SK-N-SH (cell line): Measurements from ENCODE around the gene IL2RA. TPM values are rescaled to one million over a fixed set of nuclear protein-coding genes. Genes with fewer than 3 reads are reported as not detected.

Source experiments
- CTCF ChIA-PET: fragments of 300-600, 350-600 bp; formaldehyde crosslinking; extraction: SDS; loops from one replicate; lab custom pipeline; 2021; lab: Yijun Ruan, JAX
- POLR2A ChIA-PET: fragments of 350-600 bp; sonication (Branson Sonifier 250); formaldehyde crosslinking; extraction: SDS; loops from one replicate; lab custom pipeline; 2020; ENCODE audit warnings: antibody characterized with exemption, inconsistent platforms; lab: Yijun Ruan, JAX
- DNase-seq: peaks from one replicate; pipeline ENCODE4 v3.0.0; 2012
- H2AFZ ChIP-seq: fragments of 200-600 bp; sonication (generic); 2 replicates; pipeline ENCODE4 v1.8.1; 2016; ENCODE audit warnings: antibody characterized with exemption, mild to moderate bottlenecking, low read depth
- H3F3A ChIP-seq: fragments of 200-600 bp; sonication (generic); replicated peaks from 2 replicates; pipeline ENCODE3; 2016; ENCODE audit warnings: antibody characterized with exemption, mild to moderate bottlenecking; ENCODE audit not compliant: insufficient read depth
- H3K27ac ChIP-seq, 2 experiments: fragments of 200-500 bp in 1 of 2; fragments of 200-600 bp in 1 of 2; sonication (Bioruptor generic) in 1 of 2; sonication (generic), shearing (Covaris generic) in 1 of 2; 2 replicates each; pipeline versions ENCODE4 v1.5.1 to v1.6.1; 2014 to 2016; ENCODE audit warnings: low read depth in 2 of 2, inconsistent platforms in 1 of 2, low read length in 1 of 2, mild to moderate bottlenecking in 1 of 2, mixed read lengths in 1 of 2
- H3K27me3 ChIP-seq: fragments of 200-600 bp; sonication (generic), shearing (Covaris generic); 2 replicates; pipeline ENCODE4 v1.6.1; 2016; ENCODE audit warnings: mixed run types; ENCODE audit not compliant: insufficient read depth
- H3K36me3 ChIP-seq, 2 experiments: fragments of 200-500 bp in 1 of 2; fragments of 200-600 bp in 1 of 2; sonication (Bioruptor generic) in 1 of 2; sonication (generic) in 1 of 2; replicated peaks in 1 of 2; 2 replicates each; pipeline versions ENCODE3 to v1.5.1; 2014 to 2016; ENCODE audit warnings: low read length in 1 of 2, mild to moderate bottlenecking in 1 of 2; ENCODE audit not compliant: insufficient read depth in 2 of 2, control insufficient read depth in 1 of 2
- H3K4me1 ChIP-seq, 2 experiments: fragments of 200-500 bp in 1 of 2; fragments of 200-600 bp in 1 of 2; sonication (Bioruptor generic) in 1 of 2; sonication (generic), shearing (Covaris generic) in 1 of 2; 2 replicates each; pipeline versions ENCODE4 v1.5.1 to v1.6.1; 2014 to 2016; ENCODE audit warnings: low read depth in 1 of 2, low read length in 1 of 2, mixed run types in 1 of 2; ENCODE audit not compliant: insufficient read depth in 2 of 2, control insufficient read depth in 1 of 2
- H3K4me2 ChIP-seq: fragments of 200-600 bp; sonication (generic), shearing (Covaris generic); 2 replicates; pipeline ENCODE4 v1.6.1; 2017; ENCODE audit warnings: mixed run types
- H3K4me3 ChIP-seq, 2 experiments: fragments of 200-500 bp in 1 of 2; fragments of 200-600 bp in 1 of 2; sonication (Bioruptor generic) in 1 of 2; sonication (generic), shearing (Covaris generic) in 1 of 2; 2 replicates each; pipeline versions ENCODE4 v1.5.1 to v1.8.1; 2014 to 2016; ENCODE audit warnings: low read depth in 2 of 2, inconsistent platforms in 1 of 2, low read length in 1 of 2, mild to moderate bottlenecking in 1 of 2, mixed read lengths in 1 of 2, moderate library complexity in 1 of 2
- H3K79me2 ChIP-seq: fragments of 200-600 bp; sonication (generic); 2 replicates; pipeline ENCODE4 v1.8.1; 2017; ENCODE audit warnings: mild to moderate bottlenecking; ENCODE audit not compliant: insufficient read depth
- H3K9ac ChIP-seq: fragments of 200-600 bp; sonication (generic); 2 replicates; pipeline ENCODE4 v1.6.1; 2017; ENCODE audit warnings: mixed run types
- H3K9me2 ChIP-seq: fragments of 200-600 bp; sonication (generic); 2 replicates; pipeline ENCODE4 v1.6.1; 2017; ENCODE audit warnings: mixed run types
- H3K9me3 ChIP-seq: fragments of 200-600 bp; sonication (generic); 2 replicates; pipeline ENCODE4 v1.6.1; 2017; ENCODE audit warnings: mixed run types, mild to moderate bottlenecking, moderate library complexity
- H4K20me1 ChIP-seq: fragments of 200-600 bp; sonication (generic); 2 replicates; pipeline ENCODE4 v1.6.1; 2017; ENCODE audit warnings: mild to moderate bottlenecking, mixed run types; ENCODE audit not compliant: insufficient read depth
- CHD2 ChIP-seq: fragments of 150-350 bp; IDR thresholded peaks from 2 replicates; pipeline ENCODE4 v1.6.1; 2018; ENCODE audit warnings: low read length; ENCODE audit not compliant: partially characterized antibody
- ELF1 ChIP-seq: IDR thresholded peaks from 2 replicates; pipeline ENCODE4 v1.4.0; 2012
- EP300 ChIP-seq, 2 experiments: IDR thresholded peaks; 2 replicates each; pipeline versions ENCODE4 v1.4.0 to v1.6.1; 2012; ENCODE audit warnings: borderline replicate concordance in 1 of 2, low read depth in 1 of 2, low read length in 1 of 2
- FOSL2 ChIP-seq: IDR thresholded peaks from 2 replicates; pipeline ENCODE4 v1.4.0; 2012; ENCODE audit warnings: low read depth, mild to moderate bottlenecking, moderate library complexity, borderline replicate concordance
- FOXM1 ChIP-seq: IDR thresholded peaks from 2 replicates; pipeline ENCODE4 v1.4.0; 2012; ENCODE audit warnings: low read depth, mild to moderate bottlenecking
- JUND ChIP-seq: IDR thresholded peaks from 2 replicates; pipeline ENCODE4 v1.4.0; 2012
- MEF2A ChIP-seq: IDR thresholded peaks from 2 replicates; pipeline ENCODE4 v1.4.0; 2012; ENCODE audit warnings: low read depth, borderline replicate concordance
- MXI1 ChIP-seq: IDR thresholded peaks from 2 replicates; pipeline ENCODE4 v1.6.1; 2012; ENCODE audit warnings: mild to moderate bottlenecking, low read depth, low read length, improper control_type of control experiment
- NFIC ChIP-seq: IDR thresholded peaks from 2 replicates; pipeline ENCODE4 v1.4.0; 2012; ENCODE audit warnings: borderline replicate concordance
- NRF1 ChIP-seq: IDR thresholded peaks from 2 replicates; pipeline ENCODE4 v1.6.1; 2012; ENCODE audit warnings: low read depth, mild to moderate bottlenecking, low read length
- RAD21 ChIP-seq: IDR thresholded peaks from 2 replicates; pipeline ENCODE4 v1.6.1; 2012; ENCODE audit warnings: mild to moderate bottlenecking, low read length
- RCOR1 ChIP-seq: fragments of 150-350 bp; IDR thresholded peaks from 2 replicates; pipeline ENCODE4 v1.6.1; 2017; ENCODE audit warnings: antibody characterized with exemption, low read length
- RFX5 ChIP-seq: IDR thresholded peaks from 2 replicates; pipeline ENCODE4 v1.6.1; 2012; ENCODE audit warnings: mild to moderate bottlenecking, improper control_type of control experiment, low read length
- RXRA ChIP-seq: IDR thresholded peaks from 2 replicates; pipeline ENCODE4 v1.4.0; 2012; ENCODE audit warnings: low read depth, mild to moderate bottlenecking, borderline replicate concordance
- SIN3A ChIP-seq: IDR thresholded peaks from 2 replicates; pipeline ENCODE4 v1.6.1; 2012; ENCODE audit warnings: low read depth, mild to moderate bottlenecking, low read length, moderate library complexity, borderline replicate concordance
- SMC3 ChIP-seq: IDR thresholded peaks from 2 replicates; pipeline ENCODE4 v1.6.1; 2012; ENCODE audit warnings: low read depth, low read length, improper control_type of control experiment
- TEAD4 ChIP-seq: IDR thresholded peaks from 2 replicates; pipeline ENCODE4 v1.4.0; 2012; ENCODE audit warnings: mild to moderate bottlenecking, borderline replicate concordance; ENCODE audit not compliant: insufficient read depth
- USF1 ChIP-seq: IDR thresholded peaks from 2 replicates; pipeline ENCODE4 v1.4.0; 2012; ENCODE audit warnings: low read depth, borderline replicate concordance
- WGBS: methylation state at CpG from one replicate; pipeline ENCODE4 v1.1.6; 2017; ENCODE audit warnings: low lambda C conversion rate; 5-methylcytosine and 5-hydroxymethylcytosine counted together
- polyA plus RNA-seq, 3 experiments: library from polyadenylated mRNA; depleted of rRNA; stranded (reverse); fragments of >200 nt; gene quantifications; 2 replicates each; pipeline ENCODE4 v1.2.3, GENCODE V29; 2012
- TF ChIP-seq, protein P1 (sequence below): IDR thresholded peaks from 2 replicates; pipeline ENCODE4; 2012
- TF ChIP-seq, protein P2 (sequence below): fragments of 150-350 bp; IDR thresholded peaks from 2 replicates; pipeline ENCODE4 v1.6.1; 2016; ENCODE audit warnings: mild to moderate bottlenecking, low read depth, low read length
- TF ChIP-seq, protein P3 (sequence below): fragments of 150-350 bp; IDR thresholded peaks from 2 replicates; pipeline ENCODE4 v1.6.1; 2017; ENCODE audit warnings: antibody characterized with exemption, low read length, low read depth, borderline replicate concordance
- TF ChIP-seq, protein P4 (sequence below): IDR thresholded peaks from 2 replicates; pipeline ENCODE4 v1.4.0; 2012; ENCODE audit warnings: low read depth

Gene IL2RA
- polyA plus RNA-seq, 1 of the 3 experiments (the other 2 are of a cell fraction) = not detected

GRCh38 chr10:6100370-6100769 lies 38.2 kb upstream of the IL2RA start:
- Histone ChIP-seq H3F3A (no peaks in the 10 kb centered on the region), H3K9ac (no peak overlapping the region), H3K27ac (no peak overlapping the region), H3K9me3 (no peaks in the 10 kb centered on the region), H3K4me1 (no peaks in the 10 kb centered on the region), H3K27me3 (no peaks in the 10 kb centered on the region), H3K79me2 (peaks cover 72% of the 10 kb centered on the region), H3K4me2 (no peak overlapping the region), H3K36me3 (peaks cover 64 to 65% of the 10 kb centered on the region in 2 experiments), H2AFZ (no peak overlapping the region), H3K4me3 (no peak overlapping the region), H4K20me1 (peaks cover 20% of the 10 kb centered on the region), H3K9me2 (no peaks in the 10 kb centered on the region)
- no peak for DNase-seq
- TF ChIP-seq MXI1 = no peak
- no peak for TF ChIP-seq NFIC
- no peak for TF ChIP-seq USF1
- no peak for TF ChIP-seq RXRA
- TF ChIP-seq, protein P1, sequence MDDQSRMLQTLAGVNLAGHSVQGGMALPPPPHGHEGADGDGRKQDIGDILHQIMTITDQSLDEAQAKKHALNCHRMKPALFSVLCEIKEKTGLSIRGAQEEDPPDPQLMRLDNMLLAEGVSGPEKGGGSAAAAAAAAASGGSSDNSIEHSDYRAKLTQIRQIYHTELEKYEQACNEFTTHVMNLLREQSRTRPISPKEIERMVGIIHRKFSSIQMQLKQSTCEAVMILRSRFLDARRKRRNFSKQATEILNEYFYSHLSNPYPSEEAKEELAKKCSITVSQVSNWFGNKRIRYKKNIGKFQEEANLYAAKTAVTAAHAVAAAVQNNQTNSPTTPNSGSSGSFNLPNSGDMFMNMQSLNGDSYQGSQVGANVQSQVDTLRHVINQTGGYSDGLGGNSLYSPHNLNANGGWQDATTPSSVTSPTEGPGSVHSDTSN = no peak
- TF ChIP-seq JUND = no peak
- no peak for TF ChIP-seq EP300 (IDR thresholded peaks at IDR 0.05; ENCODE audit: borderline replicate concordance in 1 of 2, low read depth in 1 of 2, low read length in 1 of 2)
- TF ChIP-seq TEAD4 = no peak
- TF ChIP-seq, protein P2, sequence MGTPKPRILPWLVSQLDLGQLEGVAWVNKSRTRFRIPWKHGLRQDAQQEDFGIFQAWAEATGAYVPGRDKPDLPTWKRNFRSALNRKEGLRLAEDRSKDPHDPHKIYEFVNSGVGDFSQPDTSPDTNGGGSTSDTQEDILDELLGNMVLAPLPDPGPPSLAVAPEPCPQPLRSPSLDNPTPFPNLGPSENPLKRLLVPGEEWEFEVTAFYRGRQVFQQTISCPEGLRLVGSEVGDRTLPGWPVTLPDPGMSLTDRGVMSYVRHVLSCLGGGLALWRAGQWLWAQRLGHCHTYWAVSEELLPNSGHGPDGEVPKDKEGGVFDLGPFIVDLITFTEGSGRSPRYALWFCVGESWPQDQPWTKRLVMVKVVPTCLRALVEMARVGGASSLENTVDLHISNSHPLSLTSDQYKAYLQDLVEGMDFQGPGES = no peak
- POLR2A ChIA-PET = no interaction called here
- CTCF ChIA-PET = interaction anchor here (1.5 to 2.8 kb wide), 4 partner anchors 10 to 306 kb away, joined by 3 to 10 read pairs (median 6); no protein-coding TSS in a partner anchor
- 42% methylated on average over 1 of the region's 1 CpG for WGBS

DNA sequence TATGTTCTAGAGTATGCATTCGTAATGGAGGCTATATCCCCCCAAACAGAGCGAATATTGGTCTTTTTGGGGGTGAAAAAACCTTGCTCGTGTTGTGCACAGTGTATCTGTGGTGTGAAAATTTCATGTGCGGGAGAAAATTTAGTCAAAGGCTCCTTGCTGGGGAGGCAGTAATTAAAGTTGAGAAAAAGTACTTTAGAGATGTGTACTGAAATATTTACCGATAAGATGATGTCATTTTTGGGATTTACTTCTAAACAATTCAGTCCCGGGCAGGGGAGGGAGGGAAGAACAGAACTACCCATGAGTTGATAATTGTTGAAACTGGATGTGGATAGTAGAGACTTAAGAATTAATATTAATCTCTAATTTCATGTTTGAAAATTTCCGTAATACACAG lies 36.0 kb upstream of the IL2RA start:
- TF ChIP-seq, protein P2 = no peak
- TF ChIP-seq, protein P3, sequence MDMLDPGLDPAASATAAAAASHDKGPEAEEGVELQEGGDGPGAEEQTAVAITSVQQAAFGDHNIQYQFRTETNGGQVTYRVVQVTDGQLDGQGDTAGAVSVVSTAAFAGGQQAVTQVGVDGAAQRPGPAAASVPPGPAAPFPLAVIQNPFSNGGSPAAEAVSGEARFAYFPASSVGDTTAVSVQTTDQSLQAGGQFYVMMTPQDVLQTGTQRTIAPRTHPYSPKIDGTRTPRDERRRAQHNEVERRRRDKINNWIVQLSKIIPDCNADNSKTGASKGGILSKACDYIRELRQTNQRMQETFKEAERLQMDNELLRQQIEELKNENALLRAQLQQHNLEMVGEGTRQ = no peak
- TF ChIP-seq NRF1 = no peak
- TF ChIP-seq SIN3A = no peak
- TF ChIP-seq, protein P1 = no peak
- TF ChIP-seq CHD2 = no peak
- no peak for TF ChIP-seq RXRA
- TF ChIP-seq SMC3 = no peak
- TF ChIP-seq EP300 (IDR thresholded peaks at IDR 0.05; ENCODE audit: borderline replicate concordance in 1 of 2, low read depth in 1 of 2, low read length in 1 of 2) = no peak
- no peak for TF ChIP-seq JUND
- TF ChIP-seq RAD21 = no peak
- TF ChIP-seq FOXM1 = no peak
- no peak for TF ChIP-seq FOSL2
- no peak for TF ChIP-seq RFX5
- TF ChIP-seq MEF2A = no peak
- TF ChIP-seq ELF1 = no peak
- TF ChIP-seq, protein P4, sequence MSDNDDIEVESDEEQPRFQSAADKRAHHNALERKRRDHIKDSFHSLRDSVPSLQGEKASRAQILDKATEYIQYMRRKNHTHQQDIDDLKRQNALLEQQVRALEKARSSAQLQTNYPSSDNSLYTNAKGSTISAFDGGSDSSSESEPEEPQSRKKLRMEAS = no peak
- TF ChIP-seq RCOR1 = no peak
- H3F3A ChIP-seq = no peaks in the 10 kb centered on the region
- H3K9me2 ChIP-seq = no peaks in the 10 kb centered on the region
- no peaks in the 10 kb centered on the region for H3K9me3 ChIP-seq
- 96% methylated on average over 7 of the region's 7 CpGs for WGBS
- H3K4me3 ChIP-seq = no peak overlapping the region
- peaks cover 42% of the 10 kb centered on the region for H4K20me1 ChIP-seq
- POLR2A ChIA-PET = no interaction called here
- H3K79me2 ChIP-seq = peaks cover 86% of the 10 kb centered on the region
- H2AFZ ChIP-seq = no peak overlapping the region
- H3K4me2 ChIP-seq = no peak overlapping the region
- no peak for DNase-seq
- H3K4me1 ChIP-seq = no peaks in the 10 kb centered on the region
- no peak overlapping the region for H3K27ac ChIP-seq
- H3K27me3 ChIP-seq = no peaks in the 10 kb centered on the region
- H3K9ac ChIP-seq = no peak overlapping the region
- H3K36me3 ChIP-seq = peaks cover 45 to 48% of the 10 kb centered on the region in 2 experiments
- CTCF ChIA-PET = no interaction called here
